CD14-positive monocyte (primary cell): Measurements from ENCODE around the gene MAP3K13. TPM values are rescaled to one million over a fixed set of nuclear protein-coding genes. Genes with fewer than 3 reads are reported as not detected.

Source experiments
- DNase-seq, 3 donors: peaks; one replicate each; pipeline ENCODE4 v3.0.0-alpha.2; 2011 to 2022
- H2AFZ ChIP-seq: 2 replicates; pipeline ENCODE4 v1.6.0; 2012; ENCODE audit warnings: mild to moderate bottlenecking, low read depth, low read length, inconsistent platforms; ENCODE audit not compliant: insufficient read depth, poor library complexity, severe bottlenecking
- H3K27ac ChIP-seq, 2 donors: 1 replicate in 1 of 2; 2 replicates in 1 of 2; pipeline ENCODE4 v1.5.1; 2012 to 2013; ENCODE audit warnings: low read length in 2 of 2, control low read depth in 1 of 2, inconsistent platforms in 1 of 2, low read depth in 1 of 2, mild to moderate bottlenecking in 1 of 2
- H3K27me3 ChIP-seq, 2 donors: one replicate each; pipeline versions ENCODE4 v1.6.0 to v1.6.1; 2011 to 2013; ENCODE audit warnings: low read length in 2 of 2; ENCODE audit not compliant: control insufficient read depth in 2 of 2, insufficient read depth in 2 of 2
- H3K36me3 ChIP-seq, 2 donors: replicated peaks in 1 of 2; 1 replicate in 1 of 2; 2 replicates in 1 of 2; pipeline versions ENCODE4 v1.5.1 to v1.6.1; 2012 to 2013; ENCODE audit warnings: low read length in 2 of 2, control low read depth in 1 of 2, inconsistent platforms in 1 of 2, mild to moderate bottlenecking in 1 of 2; ENCODE audit not compliant: insufficient read depth in 2 of 2, control insufficient read depth in 1 of 2
- H3K4me1 ChIP-seq, 2 donors: 1 replicate in 1 of 2; 2 replicates in 1 of 2; pipeline versions ENCODE4 v1.5.1 to v1.6.1; 2012 to 2013; ENCODE audit warnings: low read length in 2 of 2, control low read depth in 1 of 2, inconsistent platforms in 1 of 2, mild to moderate bottlenecking in 1 of 2, moderate library complexity in 1 of 2; ENCODE audit not compliant: insufficient read depth in 2 of 2, control insufficient read depth in 1 of 2
- H3K4me2 ChIP-seq: replicated peaks from 2 replicates; pipeline ENCODE3; 2012; ENCODE audit warnings: low read length, moderate library complexity, mild to moderate bottlenecking; ENCODE audit not compliant: poor library complexity, severe bottlenecking; ENCODE audit errors: extremely low read depth
- H3K4me3 ChIP-seq, 3 experiments: fragments of 200-600 bp in 1 of 3; sonication (generic) in 1 of 3; replicated peaks in 1 of 3; 1 replicate in 2 of 3; 2 replicates in 1 of 3; pipeline ENCODE4 v1.5.1; 2011 to 2013; ENCODE audit warnings: low read length in 3 of 3, mild to moderate bottlenecking in 3 of 3, control low read depth in 2 of 3, low read depth in 2 of 3, inconsistent platforms in 1 of 3, moderate library complexity in 1 of 3
- H3K79me2 ChIP-seq: 2 replicates; pipeline ENCODE4 v1.6.0; 2012; ENCODE audit warnings: mild to moderate bottlenecking, control low read depth, inconsistent platforms, low read length, moderate library complexity; ENCODE audit not compliant: insufficient read depth
- H3K9ac ChIP-seq: 2 replicates; pipeline ENCODE4 v1.6.0; 2017; ENCODE audit warnings: low read length, mild to moderate bottlenecking; ENCODE audit not compliant: insufficient read depth, poor library complexity, severe bottlenecking
- H3K9me3 ChIP-seq, 2 donors: replicated peaks in 1 of 2; 1 replicate in 1 of 2; 2 replicates in 1 of 2; pipeline versions ENCODE4 v1.5.1 to v1.6.1; 2012 to 2013; ENCODE audit warnings: low read length in 2 of 2, control low read depth in 1 of 2; ENCODE audit not compliant: control insufficient read depth in 1 of 2, insufficient read depth in 1 of 2
- H4K20me1 ChIP-seq: 2 replicates; pipeline ENCODE4 v1.6.0; 2012; ENCODE audit warnings: mild to moderate bottlenecking, low read length, control low read depth, moderate library complexity; ENCODE audit not compliant: insufficient read depth
- H3K27ac Mint-ChIP-seq, 7 donors: one replicate each; pipeline ENCODE4 v1.8.0; 2020; ENCODE audit warnings: mild to moderate bottlenecking in 7 of 7, mixed read lengths in 7 of 7, moderate library complexity in 6 of 7, inconsistent platforms in 2 of 7
- H3K27me3 Mint-ChIP-seq, 3 donors: one replicate each; pipeline ENCODE4 v1.8.0; 2021 to 2022; ENCODE audit warnings: low read depth in 3 of 3, mild to moderate bottlenecking in 3 of 3, mixed read lengths in 3 of 3, moderate library complexity in 3 of 3, inconsistent platforms in 1 of 3
- H3K36me3 Mint-ChIP-seq, 2 donors: one replicate each; pipeline ENCODE4 v1.8.0; 2020; ENCODE audit warnings: mixed read lengths in 2 of 2, inconsistent platforms in 1 of 2, mild to moderate bottlenecking in 1 of 2
- H3K4me1 Mint-ChIP-seq: one replicate; pipeline ENCODE4 v1.8.0; 2020; ENCODE audit warnings: mild to moderate bottlenecking, mixed read lengths
- H3K4me3 Mint-ChIP-seq, 2 donors: one replicate each; pipeline ENCODE4 v1.8.0; 2020; ENCODE audit warnings: mild to moderate bottlenecking in 2 of 2, mixed read lengths in 2 of 2, moderate library complexity in 1 of 2
- H3K9me3 Mint-ChIP-seq, 7 donors: one replicate each; pipeline ENCODE4 v1.8.0; 2020 to 2022; ENCODE audit warnings: mixed read lengths in 7 of 7, mild to moderate bottlenecking in 6 of 7, moderate library complexity in 6 of 7, inconsistent platforms in 2 of 7
- WGBS: methylation state at CpG from one replicate; pipeline ENCODE4 v1.1.5; 2013; ENCODE audit warnings: missing lambda C conversion rate; ENCODE audit not compliant: insufficient coverage; 5-methylcytosine and 5-hydroxymethylcytosine counted together
- intact Hi-C, 2 donors: fragments of 100-400 bp; cut with micrococcal nuclease; formaldehyde crosslinking; loops; one replicate each; pipeline versions ENCODE4 v1.15.0 to v1.15.1; 2023
- polyA plus RNA-seq, 3 donors: library from polyadenylated mRNA; depleted of rRNA in 1 of 3; unstranded in 2 of 3; stranded (reverse) in 1 of 3; fragments of 300-500 nt in 2 of 3; fragments of >200 nt in 1 of 3; fragmentation: Illumina TruSeq in 2 of 3; gene quantifications; 1 replicate in 2 of 3; 2 replicates in 1 of 3; pipeline ENCODE4 v1.2.3, GENCODE V29; 2012 to 2021
- TF ChIP-seq, protein P1 (sequence below): fragments of 200-600 bp; IDR thresholded peaks from one replicate; pipeline ENCODE4 v1.8.0; 2022; ENCODE audit warnings: antibody characterized with exemption, mild to moderate bottlenecking

The MAP3K13 gene
- polyA plus RNA-seq, 3 donors = 5.0 to 34.2 (median 30.9) TPM

DNA sequence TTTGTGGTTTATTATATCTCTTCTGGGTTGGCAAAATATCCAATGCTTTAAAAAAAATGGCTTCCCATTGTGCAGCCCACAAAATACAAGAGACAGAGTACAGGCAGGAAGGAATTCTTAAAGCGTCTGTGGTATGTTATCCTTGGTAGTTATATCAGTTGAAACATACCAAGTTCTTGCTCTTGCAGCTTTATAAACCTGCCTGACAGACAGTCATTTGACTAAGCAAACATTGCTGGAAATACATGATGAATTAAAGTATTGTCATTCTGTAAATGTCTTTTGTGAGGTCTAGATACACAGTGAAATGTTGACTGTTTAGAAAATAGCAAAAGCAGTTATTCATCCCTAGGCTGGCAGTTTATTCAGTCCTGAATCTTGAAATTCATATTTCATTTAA lies 44.8 kb upstream of the MAP3K13 start:
- TF ChIP-seq, protein P1, sequence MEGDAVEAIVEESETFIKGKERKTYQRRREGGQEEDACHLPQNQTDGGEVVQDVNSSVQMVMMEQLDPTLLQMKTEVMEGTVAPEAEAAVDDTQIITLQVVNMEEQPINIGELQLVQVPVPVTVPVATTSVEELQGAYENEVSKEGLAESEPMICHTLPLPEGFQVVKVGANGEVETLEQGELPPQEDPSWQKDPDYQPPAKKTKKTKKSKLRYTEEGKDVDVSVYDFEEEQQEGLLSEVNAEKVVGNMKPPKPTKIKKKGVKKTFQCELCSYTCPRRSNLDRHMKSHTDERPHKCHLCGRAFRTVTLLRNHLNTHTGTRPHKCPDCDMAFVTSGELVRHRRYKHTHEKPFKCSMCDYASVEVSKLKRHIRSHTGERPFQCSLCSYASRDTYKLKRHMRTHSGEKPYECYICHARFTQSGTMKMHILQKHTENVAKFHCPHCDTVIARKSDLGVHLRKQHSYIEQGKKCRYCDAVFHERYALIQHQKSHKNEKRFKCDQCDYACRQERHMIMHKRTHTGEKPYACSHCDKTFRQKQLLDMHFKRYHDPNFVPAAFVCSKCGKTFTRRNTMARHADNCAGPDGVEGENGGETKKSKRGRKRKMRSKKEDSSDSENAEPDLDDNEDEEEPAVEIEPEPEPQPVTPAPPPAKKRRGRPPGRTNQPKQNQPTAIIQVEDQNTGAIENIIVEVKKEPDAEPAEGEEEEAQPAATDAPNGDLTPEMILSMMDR = no peak
- no peaks in the 10 kb centered on the region for H3K79me2 ChIP-seq
- H3K4me3 ChIP-seq = no peak overlapping the region
- DNase-seq = no peak
- no peak overlapping the region for H2AFZ ChIP-seq
- no peak overlapping the region for H3K4me3 Mint-ChIP-seq
- H3K4me1 Mint-ChIP-seq = peaks cover 28% of the 10 kb centered on the region
- H3K9me3 Mint-ChIP-seq = no peaks in the 10 kb centered on the region
- WGBS = 60% methylated on average over 1 of the region's 1 CpG
- H3K27me3 Mint-ChIP-seq = peaks cover 0 to 2% (median 0%) of the 10 kb centered on the region in 3 donors
- H3K36me3 Mint-ChIP-seq = no peaks in the 10 kb centered on the region
- intact Hi-C loops = no loop called here
- no peaks in the 10 kb centered on the region for H3K36me3 ChIP-seq
- no peaks in the 10 kb centered on the region for H4K20me1 ChIP-seq
- no peak overlapping the region for H3K27ac Mint-ChIP-seq
- H3K27me3 ChIP-seq = no peaks in the 10 kb centered on the region
- H3K9ac ChIP-seq = no peak overlapping the region
- H3K27ac ChIP-seq = no peak overlapping the region
- H3K9me3 ChIP-seq = no peaks in the 10 kb centered on the region
- H3K4me2 ChIP-seq = no peak overlapping the region
- peaks cover 27 to 35% of the 10 kb centered on the region in 2 donors for H3K4me1 ChIP-seq

DNA sequence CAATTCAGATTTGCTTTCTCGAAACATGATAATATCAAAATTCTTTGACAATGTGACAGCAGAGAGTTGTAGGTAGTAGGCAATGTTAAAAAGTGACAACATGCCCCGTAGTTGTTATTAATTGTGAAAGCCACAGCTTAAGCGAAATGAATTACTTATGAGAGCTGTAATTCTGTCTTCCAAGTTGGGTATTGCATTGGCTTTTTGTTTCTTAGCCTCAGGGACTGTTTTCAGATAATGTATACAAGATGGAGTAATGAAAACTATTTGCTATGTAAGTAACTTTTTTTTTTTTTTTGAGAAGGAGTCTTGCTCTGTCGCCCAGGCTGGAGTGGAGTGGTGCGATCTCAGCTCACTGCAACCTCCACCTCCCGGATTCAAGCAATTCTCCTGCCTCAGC lies 43.1 kb upstream of the MAP3K13 start:
- H3K27ac Mint-ChIP-seq = no peak overlapping the region
- WGBS = no CpG with 5 or more reads among the region's 6 CpGs
- peaks cover 0 to 2% (median 0%) of the 10 kb centered on the region in 7 donors for H3K9me3 Mint-ChIP-seq
- H3K4me2 ChIP-seq = no peak overlapping the region
- peaks cover 32 to 44% of the 10 kb centered on the region in 2 donors for H3K4me1 ChIP-seq
- H2AFZ ChIP-seq = no peak overlapping the region
- H3K36me3 Mint-ChIP-seq = peaks cover 2 to 3% of the 10 kb centered on the region in 2 donors
- intact Hi-C loops = no loop called here
- no peaks in the 10 kb centered on the region for H3K79me2 ChIP-seq
- H4K20me1 ChIP-seq = no peaks in the 10 kb centered on the region
- peaks cover 0 to 2% (median 0%) of the 10 kb centered on the region in 3 donors for H3K27me3 Mint-ChIP-seq
- no peaks in the 10 kb centered on the region for H3K9me3 ChIP-seq
- no peak overlapping the region for H3K27ac ChIP-seq
- TF ChIP-seq, protein P1 = no peak
- no peak overlapping the region for H3K4me3 Mint-ChIP-seq
- H3K27me3 ChIP-seq = no peaks in the 10 kb centered on the region
- H3K36me3 ChIP-seq = no peaks in the 10 kb centered on the region
- H3K9ac ChIP-seq = no peak overlapping the region
- no peak overlapping the region for H3K4me3 ChIP-seq
- DNase-seq = no peak
- H3K4me1 Mint-ChIP-seq = peaks cover 34% of the 10 kb centered on the region
